Stimulated activated CD8-positive, alpha-beta memory T cell treated with anti-CD3 and anti-CD28 coated beads, Interleukin-7, amount 100 ng/mL, for 4 hours (primary cell): ENCODE measurements around the gene PPP1R2B.

Experiments
- DNase-seq, 2 donors: peaks; one replicate each; pipeline ENCODE4 v3.0.0-alpha.2; 2020; ENCODE audit warnings: low read depth in 2 of 2

The PPP1R2B gene

GRCh38 chr5:156879665-156880285 lies 29.7 kb downstream of the PPP1R2B start:
- DNase-seq = no peak

GRCh38 chr5:156883316-156883875 lies 33.3 kb downstream of the PPP1R2B start:
- DNase-seq = no peak

GRCh38 chr5:156888520-156888919 lies 38.4 kb downstream of the PPP1R2B start:
- DNase-seq = no peak

- DNase-seq = no peak
These were observed 42.1 kb downstream of the PPP1R2B start for GRCh38 chr5:156892223-156892622.

GRCh38 chr5:156892864-156893263 lies 42.8 kb downstream of the PPP1R2B start:
- DNase-seq = no peak

GRCh38 chr5:156893517-156893916 lies 43.4 kb downstream of the PPP1R2B start:
- no peak for DNase-seq

- no peak for DNase-seq
These were observed 46.5 kb downstream of the PPP1R2B start for GRCh38 chr5:156896546-156896945.
